SKM-1 treated with dmso at 0.1 percent for 144 hours (cell line): Measurements from ENCODE around the gene DUSP22.

Experiments used
- DNase-seq: peaks from one replicate; lab custom pipeline; 2025; ENCODE audit not compliant: unreplicated experiment; lab: John Stamatoyannopoulos, UW

DUSP22 gene

DNA sequence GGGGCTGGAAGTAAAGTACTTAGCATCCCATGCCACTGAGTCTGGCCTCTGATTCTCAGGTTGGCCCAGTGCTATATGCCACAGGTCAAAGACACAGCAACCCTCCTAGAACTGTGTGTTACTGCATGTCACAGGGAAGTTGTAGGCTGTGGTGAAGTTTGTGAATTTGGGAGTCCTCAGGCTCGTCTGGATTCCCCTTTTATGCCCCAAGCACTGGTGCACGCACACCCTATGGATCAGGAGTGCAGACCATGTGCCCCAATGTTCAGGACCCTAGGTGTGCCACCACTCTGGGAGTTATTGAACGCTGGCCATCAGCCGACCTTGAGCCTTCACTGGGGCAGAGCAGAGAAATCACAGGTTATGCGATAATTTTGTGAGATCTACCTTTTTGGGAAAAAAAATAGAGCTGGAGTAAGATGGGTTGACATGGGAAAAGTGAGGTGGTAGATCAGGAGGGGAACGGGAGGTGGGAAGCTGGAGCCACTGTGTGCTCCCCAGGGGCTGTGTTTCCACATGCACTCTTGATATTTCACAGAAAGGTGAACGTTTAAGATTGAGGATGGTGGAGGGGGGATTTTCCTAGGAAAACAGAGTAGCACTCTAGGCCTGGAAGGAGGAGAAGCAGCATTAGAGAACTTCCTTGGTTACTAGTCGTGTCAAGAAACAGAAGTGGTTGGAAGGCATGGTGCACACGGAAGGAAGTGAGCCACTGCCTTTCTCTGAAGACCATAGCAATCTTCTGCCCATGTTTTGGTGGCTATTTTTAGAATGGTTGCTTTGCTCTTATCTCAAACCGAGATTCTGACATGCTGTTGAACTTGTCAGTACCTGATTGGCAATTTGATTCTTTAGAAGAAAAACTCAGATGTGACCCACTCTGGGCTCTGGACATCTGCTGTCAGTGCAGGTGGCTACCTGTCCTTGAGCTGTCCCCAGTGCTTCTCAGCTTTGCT lies 44.1 kb downstream of the DUSP22 start:
- no peak for DNase-seq

DNA sequence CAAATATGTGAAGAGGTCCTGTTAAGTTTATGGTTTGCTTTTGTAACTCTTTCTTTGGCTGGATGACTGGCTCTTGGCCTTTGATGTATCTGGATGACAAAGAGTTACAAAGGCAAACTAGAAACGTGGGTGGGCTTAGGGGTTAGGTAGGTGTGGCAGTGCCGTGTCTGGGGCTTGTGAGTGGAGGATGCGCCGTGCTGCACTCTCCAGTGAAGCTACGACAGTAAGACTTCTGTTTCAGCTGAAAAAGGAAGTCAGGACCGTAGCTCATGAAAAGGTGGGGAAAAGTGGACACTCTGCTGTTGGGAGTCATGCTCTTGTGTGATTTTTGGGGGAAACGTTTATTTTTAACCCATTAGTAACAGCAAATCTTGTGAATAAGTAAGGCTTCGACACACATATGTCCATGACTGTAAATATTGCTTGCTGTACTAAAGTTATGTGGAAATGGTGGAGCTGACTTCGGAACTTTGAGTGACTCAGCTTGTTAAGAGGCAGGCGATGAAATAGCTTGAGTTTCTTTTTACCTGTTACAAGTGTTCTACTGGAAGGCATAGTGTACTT lies 45.6 kb downstream of the DUSP22 start:
- no peak for DNase-seq

- no peak for DNase-seq
Measured at GRCh38 chr6:338815-339262, 46.6 kb downstream of the DUSP22 start.

DNA sequence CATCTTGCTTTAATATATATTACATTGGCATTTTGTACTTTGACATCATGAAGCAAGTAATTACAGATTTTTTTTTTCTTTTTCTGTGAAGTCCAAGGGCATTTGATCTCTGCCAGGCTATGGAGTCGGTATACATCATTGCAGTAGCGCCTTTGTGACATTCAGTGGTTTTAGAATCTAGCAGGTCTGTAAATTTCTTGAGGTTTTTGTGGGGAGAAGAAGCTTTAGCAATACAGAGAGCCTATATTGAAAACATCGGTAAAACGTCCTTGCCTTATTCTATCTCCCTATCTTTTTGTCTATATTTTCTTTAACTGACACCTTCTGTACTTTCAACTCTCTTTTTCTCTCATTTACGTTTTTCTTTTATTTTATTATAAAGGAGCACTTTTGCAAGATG lies 47.2 kb downstream of the DUSP22 start:
- no peak for DNase-seq

- DNase-seq, result no peak
Measured at GRCh38 chr6:340186-340955, 48.1 kb downstream of the DUSP22 start.

- no peak for DNase-seq
Measured at GRCh38 chr6:340991-341827, 48.9 kb downstream of the DUSP22 start.

DNA sequence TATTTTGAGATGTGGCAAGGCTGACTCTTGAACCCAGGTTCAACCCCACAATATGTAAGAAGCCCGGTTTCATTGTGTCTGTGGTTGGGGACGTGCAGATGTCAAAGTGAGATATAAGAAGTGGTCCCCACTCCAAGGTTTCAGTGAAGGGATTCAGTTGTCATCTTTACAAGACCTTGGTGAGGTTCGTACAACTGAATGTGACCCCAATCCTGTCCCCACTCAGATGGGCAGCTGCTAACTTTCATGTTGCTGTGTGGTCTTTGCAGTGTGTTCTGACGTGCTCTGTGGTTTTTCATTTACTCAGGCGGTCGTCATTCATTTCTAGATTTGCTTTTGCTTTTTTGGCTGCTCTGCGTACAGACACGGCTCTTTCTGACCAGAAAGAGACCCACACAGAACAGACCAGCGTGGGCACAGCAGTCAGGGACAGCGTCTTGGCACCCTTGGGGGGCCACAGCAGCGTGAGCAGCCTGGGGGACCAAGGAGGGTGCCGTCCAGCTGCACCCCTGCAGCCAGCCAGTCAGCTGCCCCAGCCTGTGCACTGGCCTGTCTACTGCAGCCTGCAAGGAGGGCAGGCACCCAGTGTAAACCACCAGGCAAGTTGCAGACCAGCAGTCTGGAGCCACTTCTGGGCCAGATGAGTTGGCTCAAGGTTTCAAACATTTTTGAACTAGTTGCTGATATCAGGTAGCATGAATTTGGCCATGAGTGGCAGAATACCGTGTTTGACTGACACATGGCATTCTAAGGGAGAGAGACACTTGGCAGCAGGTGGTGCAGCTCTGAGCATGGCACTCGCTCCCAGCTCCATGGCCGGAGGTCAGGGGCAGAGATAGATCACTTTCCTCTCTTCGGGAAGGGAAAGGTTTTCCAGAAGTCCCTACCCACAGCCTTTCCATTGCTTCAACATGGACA lies 49.9 kb downstream of the DUSP22 start:
- no peak for DNase-seq

- no peak for DNase-seq
Measured at GRCh38 chr6:342832-343179, 50.5 kb downstream of the DUSP22 start.

GRCh38 chr6:343226-343935 lies 51.1 kb downstream of the DUSP22 start:
- DNase-seq, result no peak

DNA sequence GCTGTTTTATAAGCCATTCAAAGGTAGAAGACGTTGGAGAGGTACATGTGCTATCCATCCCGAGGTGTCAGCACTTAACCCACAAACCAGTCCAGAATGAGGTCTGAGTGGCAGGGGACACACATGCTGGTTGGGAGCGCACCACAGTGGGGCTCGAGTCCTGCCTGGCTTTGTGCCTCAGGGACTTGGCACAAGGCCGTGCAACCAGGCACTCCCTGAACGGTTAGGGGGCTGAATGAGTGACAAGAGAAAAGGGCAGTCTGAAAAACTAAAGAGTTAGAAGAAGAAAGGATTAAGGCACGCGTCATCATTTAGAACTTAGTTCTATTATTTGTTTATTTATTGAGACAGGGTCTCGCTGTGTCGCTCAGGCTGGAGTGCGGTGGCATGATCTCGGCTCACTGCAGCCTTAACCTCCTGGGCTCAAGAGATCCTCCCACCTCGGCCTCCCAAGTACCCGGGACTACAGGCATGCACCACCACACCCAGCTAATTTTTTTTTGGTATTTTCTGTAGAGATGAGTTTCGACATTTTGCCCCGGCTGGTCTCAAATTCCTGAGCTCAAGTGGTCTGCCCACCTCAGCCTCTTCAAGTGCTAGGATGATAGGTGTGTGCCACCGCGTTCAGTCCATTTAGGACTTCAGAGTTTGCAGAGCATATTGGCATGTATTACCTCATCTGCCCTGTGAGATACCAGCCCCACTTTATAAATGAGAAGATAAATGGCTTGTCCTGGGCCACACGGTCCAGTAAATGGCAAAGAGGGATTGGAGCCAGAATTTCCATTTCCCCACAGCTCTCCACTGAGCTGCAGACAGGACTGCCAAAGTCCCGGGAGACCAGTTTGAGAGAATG lies 51.9 kb downstream of the DUSP22 start:
- no peak for DNase-seq

- no peak for DNase-seq
Measured at GRCh38 chr6:344816-345340, 52.6 kb downstream of the DUSP22 start.

- no peak for DNase-seq
Measured at GRCh38 chr6:345747-346385, 53.6 kb downstream of the DUSP22 start.

GRCh38 chr6:346386-347030 lies 54.2 kb downstream of the DUSP22 start:
- DNase-seq, result no peak

GRCh38 chr6:347232-347631 lies 54.9 kb downstream of the DUSP22 start:
- DNase-seq, result no peak

GRCh38 chr6:347951-348859 lies 55.9 kb downstream of the DUSP22 start:
- no peak for DNase-seq

- DNase-seq, result no peak
Measured at GRCh38 chr6:348860-349396, 56.6 kb downstream of the DUSP22 start.
